WTC11 (cell line): ENCODE measurements around the gene TNIP1. TPM values are rescaled to one million over a fixed set of nuclear protein-coding genes. Genes with fewer than 3 reads are reported as not detected.

Experiments
- ATAC-seq: fragments of 200-7000 bp; cut with Tn5 transposase; 2 replicates; pipeline ENCODE4 v1.10.0; 2021; ENCODE audit warnings: mild to moderate bottlenecking, moderate library complexity
- CTCF ChIA-PET: fragments of 300-600 bp; sonication (Branson Sonifier 250); formaldehyde crosslinking; loops from one replicate; lab custom pipeline; 2021; ENCODE audit warnings: antibody characterized with exemption; lab: Charles Lee
- POLR2A ChIA-PET: fragments of 350-600 bp; sonication (Branson Sonifier 250); formaldehyde crosslinking; loops from one replicate; lab custom pipeline; 2021; ENCODE audit warnings: antibody characterized with exemption; lab: Charles Lee
- DNase-seq: peaks from one replicate; pipeline ENCODE4 v3.0.0; 2021; ENCODE audit warnings: low spot score
- H3K27ac Mint-ChIP-seq: 2 replicates; pipeline ENCODE4 v1.8.0; 2021; ENCODE audit warnings: mixed read lengths
- H3K27me3 Mint-ChIP-seq: 2 replicates; pipeline ENCODE4 v1.8.0; 2021; ENCODE audit warnings: low read depth, mild to moderate bottlenecking, moderate library complexity, mixed read lengths
- H3K36me3 Mint-ChIP-seq: 2 replicates; pipeline ENCODE4 v1.8.0; 2021; ENCODE audit warnings: mixed read lengths
- H3K4me1 Mint-ChIP-seq: 2 replicates; pipeline ENCODE4 v1.8.0; 2022; ENCODE audit warnings: mixed read lengths
- H3K4me3 Mint-ChIP-seq: 2 replicates; pipeline ENCODE4 v1.8.0; 2021; ENCODE audit warnings: mild to moderate bottlenecking, moderate library complexity, mixed read lengths
- H3K9me3 Mint-ChIP-seq: 2 replicates; pipeline ENCODE4 v1.8.0; 2021; ENCODE audit warnings: mixed read lengths
- ARID4B ChIP-seq: sonication (generic); formaldehyde crosslinking; IDR thresholded peaks from 2 replicates; pipeline ENCODE4 v1.8.0; 2023; ENCODE audit warnings: missing genetic modification reagents, mild to moderate bottlenecking, borderline replicate concordance
- ATF1 ChIP-seq: sonication (generic); formaldehyde crosslinking; IDR thresholded peaks from 2 replicates; pipeline ENCODE4 v1.8.1; 2023; ENCODE audit warnings: mild to moderate bottlenecking, moderate library complexity, missing genetic modification reagents
- FOXJ3 ChIP-seq: sonication (generic); formaldehyde crosslinking; IDR thresholded peaks from 2 replicates; pipeline ENCODE4 v1.9.0; 2021; ENCODE audit warnings: missing genetic modification reagents, mild to moderate bottlenecking, borderline replicate concordance
- GABPB1 ChIP-seq: sonication (generic); formaldehyde crosslinking; IDR thresholded peaks from 2 replicates; pipeline ENCODE4 v1.8.1; 2023; ENCODE audit warnings: mild to moderate bottlenecking, missing genetic modification reagents
- GRHL2 ChIP-seq: fragments of 250-450 bp; sonication (Bioruptor Pico); IDR thresholded peaks from 2 replicates; pipeline ENCODE4 v1.8.0; 2022; ENCODE audit warnings: mild to moderate bottlenecking, moderate library complexity; ENCODE audit not compliant: insufficient replicate concordance, severe bottlenecking
- HMGA2 ChIP-seq: fragments of 250-450 bp; sonication (Bioruptor Pico); IDR thresholded peaks from 2 replicates; pipeline ENCODE4 v1.4.0; 2021; ENCODE audit warnings: mild to moderate bottlenecking, moderate library complexity
- JAZF1 ChIP-seq: fragments of 250-450 bp; sonication (Bioruptor Pico); IDR thresholded peaks from 2 replicates; pipeline ENCODE4 v1.9.0; 2021; ENCODE audit warnings: moderate library complexity, mild to moderate bottlenecking, inconsistent platforms
- MYBL2 ChIP-seq: sonication (generic); formaldehyde crosslinking; IDR thresholded peaks from 2 replicates; pipeline ENCODE4 v1.8.1; 2023; ENCODE audit warnings: mild to moderate bottlenecking, moderate library complexity, missing genetic modification reagents
- OVOL2 ChIP-seq: fragments of 250-450 bp; sonication (Bioruptor Pico); IDR thresholded peaks from 2 replicates; pipeline ENCODE4 v1.9.0; 2021; ENCODE audit warnings: mild to moderate bottlenecking, borderline replicate concordance
- PRDM15 ChIP-seq: sonication (generic); formaldehyde crosslinking; IDR thresholded peaks from 2 replicates; pipeline ENCODE4 v1.8.0; 2022; ENCODE audit warnings: missing genetic modification reagents
- PRRX2 ChIP-seq: fragments of 250-450 bp; sonication (Bioruptor Pico); IDR thresholded peaks from 2 replicates; pipeline ENCODE4 v1.8.0; 2021; ENCODE audit warnings: mild to moderate bottlenecking
- RORB ChIP-seq: fragments of 250-450 bp; sonication (Bioruptor Pico); IDR thresholded peaks from 2 replicates; pipeline ENCODE4 v1.9.0; 2021; ENCODE audit warnings: mild to moderate bottlenecking
- SP1 ChIP-seq: sonication (generic); formaldehyde crosslinking; conservative IDR thresholded peaks from 2 replicates; pipeline ENCODE4 v1.8.1; 2022; ENCODE audit warnings: missing genetic modification reagents
- TEAD4 ChIP-seq: sonication (generic); formaldehyde crosslinking; IDR thresholded peaks from 2 replicates; pipeline ENCODE4 v1.8.0; 2022; ENCODE audit warnings: mild to moderate bottlenecking, missing genetic modification reagents
- ZBTB43 ChIP-seq: sonication (generic); formaldehyde crosslinking; IDR thresholded peaks from 2 replicates; pipeline ENCODE4 v1.8.1; 2023; ENCODE audit warnings: mild to moderate bottlenecking, missing genetic modification reagents
- ZMAT4 ChIP-seq: fragments of 250-450 bp; sonication (Bioruptor Pico); IDR thresholded peaks from 2 replicates; pipeline ENCODE4 v1.9.0; 2021; ENCODE audit warnings: mild to moderate bottlenecking
- ZNF121 ChIP-seq: sonication (generic); formaldehyde crosslinking; IDR thresholded peaks from 2 replicates; pipeline ENCODE4 v1.8.0; 2023; ENCODE audit warnings: missing genetic modification reagents
- ZNF317 ChIP-seq: sonication (generic); formaldehyde crosslinking; IDR thresholded peaks from 2 replicates; pipeline ENCODE4 v1.8.1; 2023; ENCODE audit warnings: low read depth, mild to moderate bottlenecking, moderate library complexity, missing genetic modification reagents, borderline replicate concordance
- ZNF416 ChIP-seq: fragments of 250-450 bp; sonication (Bioruptor Pico); IDR thresholded peaks from 2 replicates; pipeline ENCODE4 v1.9.0; 2021; ENCODE audit warnings: mild to moderate bottlenecking, inconsistent platforms
- total RNA-seq: library from RNA; stranded (reverse); gene quantifications from 3 replicates; pipeline ENCODE4 v1.2.3, GENCODE V29; 2021

The TNIP1 gene
- total RNA-seq, 1 experiment from 2014 or later = 41.1 TPM

- Mint-ChIP-seq H3K27me3 (no peaks in the 10 kb centered on the region), H3K27ac (no peak overlapping the region), H3K9me3 (no peaks in the 10 kb centered on the region), H3K36me3 (peaks cover 52% of the 10 kb centered on the region), H3K4me1 (peaks cover 3% of the 10 kb centered on the region; the same call in 1 of the 2 replicates), H3K4me3 (no peak overlapping the region)
- TF ChIP-seq ZNF121 (peak; percentile 41; the same call in 1 of the 2 replicates), PRDM15 (no peak)
- no peak for ATAC-seq
- DNase-seq = no peak
- POLR2A ChIA-PET = no interaction called here
- CTCF ChIA-PET = interaction anchor here (0.6 to 1.8 kb wide), 4 partner anchors 35 to 118 kb away, joined by 3 to 10 read pairs (median 4); no protein-coding TSS in a partner anchor
Measured at GRCh38 chr5:151130235-151130921, 49.5 kb upstream of the TNIP1 start.

GRCh38 chr5:151128817-151129216, 48.0 kb upstream of the TNIP1 start:
- ATAC-seq (no peak), DNase-seq (no peak)
- no peak overlapping the region for H3K27ac Mint-ChIP-seq
- H3K36me3 Mint-ChIP-seq = peaks cover 45% of the 10 kb centered on the region
- H3K4me1 Mint-ChIP-seq = peaks cover 3% of the 10 kb centered on the region; the same call in 1 of the 2 replicates
- ChIA-PET CTCF (interaction anchor here (0.6 to 0.9 kb wide), 3 partner anchors 13 to 54 kb away, joined by 3 to 4 read pairs (median 3); no protein-coding TSS in a partner anchor), POLR2A (no interaction called here)
- TF ChIP-seq OVOL2 (CRISPR knock-in tag) = no peak
- no peak for TF ChIP-seq FOXJ3 (CRISPR knock-in tag)
- TF ChIP-seq GABPB1 (CRISPR knock-in tag) = no peak
- no peak for TF ChIP-seq MYBL2 (CRISPR knock-in tag)
- no peak for TF ChIP-seq HMGA2 (CRISPR knock-in tag)
- no peak for TF ChIP-seq SP1
- TF ChIP-seq GRHL2 (CRISPR knock-in tag) = no peak
- no peak for TF ChIP-seq ATF1 (CRISPR knock-in tag)
- TF ChIP-seq ARID4B (CRISPR knock-in tag) = no peak
- TF ChIP-seq TEAD4 = no peak
- no peak for TF ChIP-seq RORB (CRISPR knock-in tag)
- no peak for TF ChIP-seq ZMAT4 (CRISPR knock-in tag)
- TF ChIP-seq ZBTB43 (CRISPR knock-in tag) = no peak
- no peak for TF ChIP-seq ZNF416
- TF ChIP-seq PRRX2 = no peak
- no peak for TF ChIP-seq JAZF1
- no peak for TF ChIP-seq ZNF317 (CRISPR knock-in tag)
- no peaks in the 10 kb centered on the region for H3K9me3 Mint-ChIP-seq
- no peak overlapping the region for H3K4me3 Mint-ChIP-seq
- H3K27me3 Mint-ChIP-seq = no peaks in the 10 kb centered on the region
